GM18907 (cell line): Measurements from ENCODE around the gene ANAPC15.
"Not testable (repeated sequence)": the region's sequence is repeated elsewhere in the genome, so short reads cannot be mapped to it uniquely, and the experiment has no call there.

Experiments
- ATAC-seq: cut with Tn5 transposase; IDR thresholded peaks from one replicate; pipeline ENCODE4 v1.9.1; 2021; ENCODE audit warnings: mild to moderate bottlenecking, moderate library complexity; ENCODE audit not compliant: unreplicated experiment

Gene ANAPC15

GRCh38 chr11:72112143-72112977 lies at the start of gene ANAPC15:
Gene ANAPC15 (minus strand): TSS chr11:72112695. CDS start chr11:72111276, 1,419 bp downstream.
- peak; percentile 84 for ATAC-seq

GRCh38 chr11:72160319-72160718 lies 47.8 kb upstream of the ANAPC15 start:
- no peak for ATAC-seq

- ATAC-seq, result no peak
Measured at GRCh38 chr11:72157131-72157530, 44.6 kb upstream of the ANAPC15 start.

- ATAC-seq, result no peak
Measured at GRCh38 chr11:72155751-72156150, 43.3 kb upstream of the ANAPC15 start.

- no peak for ATAC-seq
Measured at GRCh38 chr11:72154816-72155215, 42.3 kb upstream of the ANAPC15 start.

GRCh38 chr11:72153874-72154273 lies 41.4 kb upstream of the ANAPC15 start:
- not testable (repeated sequence) for ATAC-seq

- ATAC-seq, result no peak
Measured at GRCh38 chr11:72150882-72151281, 38.4 kb upstream of the ANAPC15 start.

GRCh38 chr11:72146625-72147024 lies 34.1 kb upstream of the ANAPC15 start:
- ATAC-seq, result no peak

- no peak for ATAC-seq
Measured at GRCh38 chr11:72144807-72145565, 32.5 kb upstream of the ANAPC15 start.

GRCh38 chr11:72142543-72142942 lies 30.0 kb upstream of the ANAPC15 start:
- not testable (repeated sequence) for ATAC-seq

GRCh38 chr11:72142086-72142485 lies 29.6 kb upstream of the ANAPC15 start:
- ATAC-seq, result not testable (repeated sequence)

- no peak for ATAC-seq
Measured at GRCh38 chr11:72141066-72141465, 28.6 kb upstream of the ANAPC15 start.

- no peak for ATAC-seq
Measured at GRCh38 chr11:72140661-72141060, 28.2 kb upstream of the ANAPC15 start.

- ATAC-seq, result no peak
Measured at GRCh38 chr11:72139500-72139899, 27.0 kb upstream of the ANAPC15 start.

GRCh38 chr11:72138821-72139390 lies 26.4 kb upstream of the ANAPC15 start:
- no peak for ATAC-seq

GRCh38 chr11:72136684-72137262 lies 24.3 kb upstream of the ANAPC15 start:
- ATAC-seq, result no peak

- ATAC-seq, result no peak
Measured at GRCh38 chr11:72135891-72136683, 23.6 kb upstream of the ANAPC15 start.

GRCh38 chr11:72135473-72135872 lies 23.0 kb upstream of the ANAPC15 start, which contains the start of gene FOLR3:
Gene FOLR3 (plus strand): TSS chr11:72135725. CDS start chr11:72135953, 228 bp downstream.
- ATAC-seq, result not testable (repeated sequence)

- no peak for ATAC-seq
Measured at GRCh38 chr11:72132646-72133045, 20.2 kb upstream of the ANAPC15 start.

- ATAC-seq, result no peak
Measured at GRCh38 chr11:72129381-72129780, 16.9 kb upstream of the ANAPC15 start.
